Effector CD8-positive, alpha-beta T cell (primary cell): ENCODE measurements around the gene SFSWAP.
"Not testable (repeated sequence)": the region's sequence is repeated elsewhere in the genome, so short reads cannot be mapped to it uniquely, and the experiment has no call there.

Experiments
- DNase-seq: peaks from one replicate; lab custom pipeline; 2025; lab: John Stamatoyannopoulos, UW

Gene SFSWAP

DNA sequence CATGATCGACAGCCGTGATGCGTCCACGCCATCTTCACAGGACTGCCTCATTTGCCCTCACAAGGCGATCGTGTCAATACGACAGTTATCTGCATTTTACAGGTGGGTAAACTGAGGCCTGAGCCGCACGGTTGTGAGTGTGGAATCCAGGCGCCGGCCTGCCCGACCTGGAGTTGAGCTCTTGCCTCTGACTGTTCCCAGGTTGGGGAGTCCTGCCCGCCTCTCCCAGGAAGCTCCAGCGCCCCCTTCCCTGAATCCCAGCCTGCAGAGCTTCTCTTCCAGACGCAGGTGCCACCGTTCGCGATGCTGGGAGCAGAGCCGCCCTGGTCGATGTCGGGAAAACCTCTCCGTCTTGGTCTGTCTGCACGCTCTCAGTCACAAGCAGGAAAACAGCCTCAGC, 31.1 kb upstream of the SFSWAP start:
- DNase-seq: not testable (repeated sequence)

- DNase-seq: not testable (repeated sequence)
Measured at GRCh38 chr12:131680392-131681256, 30.3 kb upstream of the SFSWAP start.

- no peak for DNase-seq
Measured at GRCh38 chr12:131681257-131681620, 29.7 kb upstream of the SFSWAP start.

GRCh38 chr12:131681746-131682509, 29.0 kb upstream of the SFSWAP start:
- not testable (repeated sequence) for DNase-seq

GRCh38 chr12:131682510-131682895, 28.4 kb upstream of the SFSWAP start:
- no peak for DNase-seq

DNA sequence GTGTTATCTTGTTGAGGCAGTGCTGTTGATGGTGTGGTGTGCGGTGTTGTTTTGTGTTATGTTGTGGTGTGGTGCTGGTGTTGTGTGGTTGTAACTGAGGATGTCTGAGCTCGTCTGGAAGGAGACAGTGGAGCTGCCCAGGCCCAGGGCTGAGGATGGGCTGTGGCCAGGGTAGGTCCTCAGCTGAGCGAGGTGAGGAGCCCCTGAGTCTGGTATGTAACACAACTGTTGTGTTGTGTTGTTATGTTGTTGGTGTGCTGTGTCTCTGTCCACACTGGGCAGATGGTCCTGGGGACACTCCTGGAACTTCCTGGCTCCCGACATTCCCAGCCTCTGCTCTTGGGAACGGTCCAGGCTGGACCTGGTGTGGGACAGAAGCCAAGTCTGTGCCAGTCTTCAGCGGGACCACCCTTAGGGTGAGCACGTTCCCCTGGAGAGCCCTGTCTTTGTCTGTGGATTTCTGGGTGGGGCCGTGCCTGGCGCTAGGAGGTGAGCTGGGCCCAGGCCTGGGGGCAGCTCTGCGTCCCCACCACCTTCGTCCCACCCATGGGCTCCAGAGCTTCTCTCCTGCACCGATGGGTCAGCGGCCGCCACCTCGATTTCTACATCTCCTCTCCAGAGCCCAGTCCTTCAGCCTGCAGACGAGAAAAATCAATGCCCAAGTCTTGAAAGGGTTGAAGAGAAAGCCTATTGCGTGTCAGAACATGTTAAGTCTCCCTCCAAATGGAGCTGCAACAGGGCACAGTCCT, 27.4 kb upstream of the SFSWAP start:
- DNase-seq: no peak

DNA sequence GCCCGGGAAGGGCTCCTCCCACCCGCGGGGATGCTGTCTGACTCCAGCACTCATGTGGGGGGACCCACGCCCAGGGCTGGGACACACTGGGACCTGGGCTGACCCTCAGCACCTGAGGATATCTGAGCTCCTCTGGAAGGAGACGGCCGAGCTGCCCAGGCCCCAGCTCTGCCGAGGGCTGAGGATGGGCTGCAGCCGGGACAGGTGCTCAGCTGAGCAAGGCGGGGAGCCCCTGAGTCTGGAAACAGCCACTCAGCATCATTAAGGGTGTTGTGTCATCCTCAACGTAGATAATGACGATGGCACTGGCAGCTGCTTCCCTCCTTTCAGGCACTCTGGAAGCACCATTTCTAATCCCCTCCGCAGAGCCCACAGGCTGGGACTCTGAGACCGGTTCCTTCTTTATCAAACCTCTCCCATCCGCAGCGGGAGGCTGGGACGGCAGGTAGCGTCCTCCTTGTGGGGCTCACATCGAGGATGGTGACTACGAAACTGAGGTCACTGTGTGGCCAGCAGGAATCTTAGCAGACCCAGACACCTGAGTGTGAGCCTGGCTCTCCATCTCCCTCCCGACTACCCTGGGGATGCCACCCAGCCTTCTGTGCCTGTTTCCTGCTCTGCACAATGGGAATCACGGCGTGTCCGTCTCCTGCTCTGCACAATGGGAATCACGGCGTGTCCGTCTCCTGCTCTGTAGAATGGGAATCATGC, 26.7 kb upstream of the SFSWAP start:
- DNase-seq: no peak

GRCh38 chr12:131687346-131688125, 23.4 kb upstream of the SFSWAP start:
- DNase-seq: no peak

GRCh38 chr12:131688131-131688844, 22.6 kb upstream of the SFSWAP start:
- DNase-seq: no peak

DNA sequence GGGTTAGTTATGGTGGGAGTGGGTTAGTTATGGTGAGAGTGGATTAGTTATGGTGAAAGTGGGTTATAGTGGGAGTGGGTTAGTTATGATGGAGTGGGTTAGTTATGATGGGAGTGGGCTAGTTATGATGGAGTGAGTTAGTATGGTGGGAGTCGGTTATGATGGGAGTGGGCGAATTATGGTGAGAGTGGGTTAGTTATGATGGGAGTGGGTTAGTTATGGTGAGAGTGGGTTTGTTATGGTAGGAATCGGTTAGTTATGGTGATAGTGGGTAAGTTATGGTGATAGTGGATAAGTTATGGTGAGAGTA, 22.1 kb upstream of the SFSWAP start:
- DNase-seq: no peak

- DNase-seq: no peak
Measured at GRCh38 chr12:131690320-131690719, 20.6 kb upstream of the SFSWAP start.

GRCh38 chr12:131692431-131692830, 18.5 kb upstream of the SFSWAP start:
- no peak for DNase-seq

DNA sequence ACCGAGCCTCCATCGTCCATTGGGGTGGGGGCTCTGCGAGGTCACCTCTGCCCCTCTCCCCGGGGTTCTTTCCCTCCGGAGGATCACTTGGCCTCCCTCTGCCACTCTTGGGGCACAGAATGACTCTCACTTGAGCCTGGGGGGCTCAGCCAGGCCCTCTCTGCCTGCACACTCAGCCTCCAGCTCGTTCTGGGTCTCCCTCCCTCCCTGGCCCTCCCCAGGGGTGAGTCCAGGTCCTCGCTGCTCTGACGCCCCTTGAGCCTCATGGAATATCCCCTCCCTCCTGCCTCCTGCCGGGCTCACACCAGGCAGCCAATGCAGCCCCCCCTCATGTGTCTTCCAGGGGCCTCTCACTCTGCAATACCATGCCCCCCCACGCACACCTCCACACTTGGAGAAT, 17.7 kb upstream of the SFSWAP start:
- no peak for DNase-seq

DNA sequence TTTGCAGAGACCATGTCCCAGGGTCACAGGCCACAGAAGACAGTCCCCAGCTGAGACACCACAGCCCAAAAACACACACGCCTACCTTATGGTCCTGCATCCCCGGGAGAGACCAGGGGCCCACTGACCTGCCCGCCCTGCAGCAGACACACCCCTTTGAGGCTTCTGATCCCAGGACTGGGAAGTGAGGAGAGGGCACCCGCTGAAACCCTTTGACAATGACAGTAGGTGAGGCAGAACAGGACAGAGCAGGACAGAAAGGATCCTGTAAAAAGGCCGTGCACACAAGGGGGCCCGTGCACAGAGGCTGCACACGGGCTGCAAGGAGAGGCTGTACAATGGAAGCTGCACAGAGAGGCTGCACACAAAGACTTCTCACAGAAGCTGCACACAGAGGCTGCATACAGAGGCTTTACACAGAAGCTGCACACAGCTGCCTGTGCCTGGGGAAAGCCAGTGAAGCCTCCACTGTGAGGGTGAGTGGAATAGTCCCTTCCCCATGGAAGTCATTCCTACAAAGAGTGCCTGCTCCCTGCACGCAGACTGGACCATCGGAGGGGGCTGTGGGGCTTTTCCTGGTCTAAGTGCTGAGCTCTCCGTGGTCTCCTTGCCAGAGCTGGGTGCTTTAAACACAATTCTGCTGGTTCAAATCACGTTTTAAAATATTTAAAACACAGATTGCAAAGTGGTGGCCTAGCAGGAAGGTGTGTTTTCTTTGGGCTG, 16.6 kb upstream of the SFSWAP start:
- no peak for DNase-seq

DNA sequence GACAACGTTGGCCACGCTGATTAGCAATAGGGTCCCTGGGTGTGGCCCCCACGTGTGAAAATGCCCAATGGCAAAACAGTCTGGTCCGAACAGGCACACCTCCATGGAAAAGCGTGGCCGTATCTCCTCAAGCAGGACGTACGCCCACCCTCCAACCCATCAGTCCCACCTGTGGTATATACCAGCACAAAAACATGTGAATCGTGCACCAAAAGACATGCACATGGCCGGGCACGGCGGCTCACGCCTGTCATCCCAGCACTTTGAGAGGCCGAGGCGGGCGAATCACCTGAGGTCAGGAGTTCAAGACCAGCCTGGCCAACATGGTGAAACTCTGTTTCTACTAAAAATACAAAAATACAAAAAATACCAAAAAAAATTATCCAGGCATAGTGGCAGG, 14.9 kb upstream of the SFSWAP start:
- DNase-seq: no peak

DNA sequence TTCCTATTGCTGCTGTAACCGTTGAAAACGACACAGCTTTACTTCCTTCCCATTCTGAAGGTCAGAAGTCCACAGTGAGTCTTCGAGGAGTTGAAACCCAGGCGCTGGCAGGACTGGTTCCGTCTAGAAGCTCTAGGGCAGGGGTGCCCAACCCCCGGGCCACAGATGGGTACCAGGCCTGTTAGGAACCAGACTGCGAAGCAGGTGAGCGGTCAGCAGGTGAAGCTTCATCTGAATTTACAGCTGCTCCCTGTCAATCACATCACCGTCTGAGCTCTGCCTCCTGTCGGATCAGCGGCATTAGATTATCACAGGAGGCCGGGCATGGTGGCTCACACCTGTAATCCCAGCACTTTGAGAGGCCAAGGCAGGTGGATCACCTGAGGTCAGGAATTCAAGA, 12.6 kb upstream of the SFSWAP start:
- no peak for DNase-seq

DNA sequence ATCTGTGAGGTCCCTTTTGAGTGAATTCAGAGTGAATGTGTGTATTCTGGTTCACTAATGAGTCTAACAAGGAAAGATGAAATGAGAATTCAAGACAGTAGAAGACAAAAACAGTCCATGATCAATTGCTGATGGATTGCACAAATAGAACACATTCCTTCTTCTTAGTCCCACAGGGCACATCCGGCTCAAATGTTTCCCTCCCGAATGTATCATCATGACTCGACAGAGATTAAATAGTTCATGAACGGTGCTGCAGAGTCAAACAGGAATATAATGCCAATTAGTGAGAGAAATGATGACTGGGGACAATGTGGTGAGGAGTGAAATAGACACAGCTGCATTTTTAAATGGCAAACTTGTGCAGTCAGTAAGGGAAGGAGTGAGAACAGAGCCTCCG, 11.5 kb upstream of the SFSWAP start:
- no peak for DNase-seq

DNA sequence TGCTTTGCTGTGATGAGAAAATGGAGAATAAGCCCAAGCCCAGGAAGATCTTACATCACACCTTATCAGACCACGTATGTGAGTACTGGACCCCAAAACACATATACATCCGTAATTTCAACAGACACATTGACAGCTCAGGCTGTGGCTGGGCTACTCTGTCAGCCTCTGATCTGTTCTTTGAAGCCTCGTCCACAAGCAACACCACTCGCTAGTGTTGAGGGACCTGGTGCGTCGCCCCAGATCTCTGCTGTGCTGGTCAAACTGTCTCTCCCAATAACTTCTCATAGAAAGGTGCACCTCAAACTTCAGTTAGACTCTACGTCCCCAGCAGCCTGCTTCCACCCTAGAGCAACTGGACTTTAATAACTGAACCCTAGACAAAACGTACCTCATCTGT, 10.6 kb upstream of the SFSWAP start:
- DNase-seq: no peak

- no peak for DNase-seq
Measured at GRCh38 chr12:131701705-131702572, 9.0 kb upstream of the SFSWAP start.
